ENCODE data around the gene CNTNAP2.

DNA sequence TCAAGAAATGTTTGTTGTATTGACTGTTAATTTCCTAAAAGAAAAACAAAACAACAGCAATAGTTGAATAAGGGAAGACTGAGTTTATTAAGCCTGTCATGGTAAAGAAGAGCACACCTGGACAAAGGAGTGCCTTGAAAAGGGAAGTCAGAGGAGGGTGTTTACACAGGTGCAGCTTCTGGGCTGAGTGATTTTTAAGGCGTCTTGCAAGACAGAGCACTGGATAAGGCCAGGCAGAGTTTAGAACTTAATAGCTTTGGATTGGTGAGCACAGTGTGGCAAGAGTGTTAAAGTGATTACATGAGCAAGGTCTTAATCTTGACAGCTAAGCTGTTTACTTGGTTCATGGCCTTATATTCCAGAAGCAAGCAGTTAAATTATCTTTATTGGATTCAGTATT, 423.2 kb downstream of the CNTNAP2 start:
- TF ChIP-seq, protein P1, sequence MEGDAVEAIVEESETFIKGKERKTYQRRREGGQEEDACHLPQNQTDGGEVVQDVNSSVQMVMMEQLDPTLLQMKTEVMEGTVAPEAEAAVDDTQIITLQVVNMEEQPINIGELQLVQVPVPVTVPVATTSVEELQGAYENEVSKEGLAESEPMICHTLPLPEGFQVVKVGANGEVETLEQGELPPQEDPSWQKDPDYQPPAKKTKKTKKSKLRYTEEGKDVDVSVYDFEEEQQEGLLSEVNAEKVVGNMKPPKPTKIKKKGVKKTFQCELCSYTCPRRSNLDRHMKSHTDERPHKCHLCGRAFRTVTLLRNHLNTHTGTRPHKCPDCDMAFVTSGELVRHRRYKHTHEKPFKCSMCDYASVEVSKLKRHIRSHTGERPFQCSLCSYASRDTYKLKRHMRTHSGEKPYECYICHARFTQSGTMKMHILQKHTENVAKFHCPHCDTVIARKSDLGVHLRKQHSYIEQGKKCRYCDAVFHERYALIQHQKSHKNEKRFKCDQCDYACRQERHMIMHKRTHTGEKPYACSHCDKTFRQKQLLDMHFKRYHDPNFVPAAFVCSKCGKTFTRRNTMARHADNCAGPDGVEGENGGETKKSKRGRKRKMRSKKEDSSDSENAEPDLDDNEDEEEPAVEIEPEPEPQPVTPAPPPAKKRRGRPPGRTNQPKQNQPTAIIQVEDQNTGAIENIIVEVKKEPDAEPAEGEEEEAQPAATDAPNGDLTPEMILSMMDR (IDR thresholded peaks at IDR 0.05 in 4 of 5, conservative IDR thresholded peaks at IDR 0.05 in 1 of 5), result no peak
- no peak for TF ChIP-seq POLR2A (IDR thresholded peaks at IDR 0.05)

Measured in gastrocnemius medialis (tissue), 4 donors.